C4-2B (cell line): Measurements from ENCODE around the gene LRRC56.

Experiments
- ZFX ChIP-seq: fragments of 450-650 bp; IDR thresholded peaks from 2 replicates; pipeline ENCODE4 v1.6.1; 2017
- TF ChIP-seq, protein P1 (sequence below): fragments of 450-650 bp; conservative IDR thresholded peaks from 2 replicates; pipeline ENCODE4 v1.5.1; 2017; ENCODE audit warnings: mild to moderate bottlenecking

DNA sequence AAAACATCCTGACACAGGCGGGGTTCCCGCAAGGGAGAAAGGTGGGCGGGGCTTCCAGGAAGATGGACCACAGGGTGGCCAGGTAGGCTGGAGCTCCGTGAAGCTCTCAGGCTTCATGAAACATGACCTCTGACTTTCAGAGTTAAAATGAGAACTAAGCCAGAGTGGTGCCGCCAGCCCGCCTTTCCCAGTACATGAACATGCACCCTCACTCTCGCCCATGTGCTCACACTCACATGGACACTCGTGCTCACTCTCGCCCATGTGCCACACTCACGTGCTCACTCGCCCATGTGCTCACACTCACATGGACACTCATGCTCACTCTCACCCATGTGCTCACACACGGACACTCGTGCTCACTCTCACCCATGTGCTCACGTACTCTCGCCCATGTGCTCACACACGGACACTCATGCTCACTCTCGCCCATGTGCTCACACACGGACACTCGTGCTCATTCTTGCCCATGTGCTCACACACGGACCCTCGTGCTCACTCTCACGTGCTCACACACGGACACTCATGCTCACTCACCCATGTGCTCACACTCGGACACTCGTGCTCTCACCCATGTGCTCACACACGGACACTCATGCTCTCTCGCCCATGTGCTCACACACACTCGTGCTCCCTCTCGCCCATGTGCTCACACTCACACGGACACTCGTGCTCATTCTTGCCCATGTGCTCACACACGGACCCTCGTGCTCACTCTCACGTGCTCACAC, 40.3 kb upstream of the LRRC56 start:
- TF ChIP-seq, protein P1, sequence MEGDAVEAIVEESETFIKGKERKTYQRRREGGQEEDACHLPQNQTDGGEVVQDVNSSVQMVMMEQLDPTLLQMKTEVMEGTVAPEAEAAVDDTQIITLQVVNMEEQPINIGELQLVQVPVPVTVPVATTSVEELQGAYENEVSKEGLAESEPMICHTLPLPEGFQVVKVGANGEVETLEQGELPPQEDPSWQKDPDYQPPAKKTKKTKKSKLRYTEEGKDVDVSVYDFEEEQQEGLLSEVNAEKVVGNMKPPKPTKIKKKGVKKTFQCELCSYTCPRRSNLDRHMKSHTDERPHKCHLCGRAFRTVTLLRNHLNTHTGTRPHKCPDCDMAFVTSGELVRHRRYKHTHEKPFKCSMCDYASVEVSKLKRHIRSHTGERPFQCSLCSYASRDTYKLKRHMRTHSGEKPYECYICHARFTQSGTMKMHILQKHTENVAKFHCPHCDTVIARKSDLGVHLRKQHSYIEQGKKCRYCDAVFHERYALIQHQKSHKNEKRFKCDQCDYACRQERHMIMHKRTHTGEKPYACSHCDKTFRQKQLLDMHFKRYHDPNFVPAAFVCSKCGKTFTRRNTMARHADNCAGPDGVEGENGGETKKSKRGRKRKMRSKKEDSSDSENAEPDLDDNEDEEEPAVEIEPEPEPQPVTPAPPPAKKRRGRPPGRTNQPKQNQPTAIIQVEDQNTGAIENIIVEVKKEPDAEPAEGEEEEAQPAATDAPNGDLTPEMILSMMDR, result no peak
- no peak for TF ChIP-seq ZFX
